HL-60 (cell line): Measurements from ENCODE around the gene HPF1.

Experiments
- CTCF ChIP-seq: IDR thresholded peaks from one replicate; pipeline ENCODE4 v1.5.1; 2011; ENCODE audit warnings: low read length, control low read depth, inconsistent platforms; ENCODE audit not compliant: insufficient read depth
- POLR2AphosphoS5 ChIP-seq: IDR thresholded peaks from 2 replicates; pipeline ENCODE4 v1.6.1; 2012; ENCODE audit warnings: low read depth
- REST ChIP-seq: IDR thresholded peaks from 2 replicates; pipeline ENCODE4 v1.6.1; 2012; ENCODE audit warnings: low read depth; ENCODE audit not compliant: insufficient replicate concordance
- SPI1 ChIP-seq: IDR thresholded peaks from 2 replicates; pipeline ENCODE4 v1.6.1; 2012; ENCODE audit warnings: low read depth, mild to moderate bottlenecking, borderline replicate concordance

GRCh38 chr4:169715826-169716225 is 41.9 kb downstream of the HPF1 start:
- no peak for TF ChIP-seq CTCF
- no peak for TF ChIP-seq POLR2AphosphoS5
- no peak for TF ChIP-seq SPI1
- no peak for TF ChIP-seq REST
